Activated CD4-positive, alpha-beta T cell treated with anti-CD3 and anti-CD28 coated beads, Interleukin-2, amount 10 ng/mL, durations not matched to agents 7 days and 5 days (primary cell): ENCODE measurements around the gene PACRGL. TPM values are rescaled to one million over a fixed set of nuclear protein-coding genes. Genes with fewer than 3 reads are reported as not detected.
"Not testable (repeated sequence)": the region's sequence is repeated elsewhere in the genome, so short reads cannot be mapped to it uniquely, and the experiment has no call there.

Source experiments
- CTCF ChIA-PET: fragments of 350-600 bp; sonication (Branson Sonifier 250); formaldehyde crosslinking; loops from one replicate; lab custom pipeline; 2021; ENCODE audit warnings: antibody characterized with exemption; lab: Charles Lee
- POLR2A ChIA-PET: fragments of 350-600 bp; sonication (Branson Sonifier 250); formaldehyde crosslinking; loops from one replicate; lab custom pipeline; 2021; ENCODE audit warnings: antibody characterized with exemption; lab: Charles Lee
- DNase-seq: peaks from one replicate; pipeline ENCODE4 v3.0.0-alpha.2; 2020
- H3K27ac Mint-ChIP-seq: one replicate; pipeline ENCODE4 v1.8.0; 2021; ENCODE audit warnings: mild to moderate bottlenecking, moderate library complexity, mixed read lengths
- H3K27me3 Mint-ChIP-seq: one replicate; pipeline ENCODE4 v1.8.0; 2021; ENCODE audit warnings: mixed read lengths
- H3K36me3 Mint-ChIP-seq: one replicate; pipeline ENCODE4 v1.8.0; 2021; ENCODE audit warnings: low read depth, mixed read lengths
- H3K4me1 Mint-ChIP-seq: one replicate; pipeline ENCODE4 v1.8.0; 2021; ENCODE audit warnings: mixed read lengths
- H3K4me3 Mint-ChIP-seq: one replicate; pipeline ENCODE4 v1.8.0; 2021; ENCODE audit warnings: mild to moderate bottlenecking, moderate library complexity, mixed read lengths
- H3K9me3 Mint-ChIP-seq: one replicate; pipeline ENCODE4 v1.8.0; 2021; ENCODE audit warnings: mixed read lengths
- total RNA-seq, 2 experiments: library from RNA; stranded (reverse); gene quantifications; one replicate each; pipeline ENCODE4 v1.2.3, GENCODE V29; 2021

PACRGL gene
- total RNA-seq, 2 experiments from 2014 or later: 9.8 to 11.7 TPM

GRCh38 chr4:20752641-20753040, 52.4 kb downstream of the PACRGL start:
- no peaks in the 10 kb centered on the region for H3K9me3 Mint-ChIP-seq

GRCh38 chr4:20754036-20754435, 53.8 kb downstream of the PACRGL start:
- ChIA-PET CTCF (no interaction called here), POLR2A (no interaction called here)
- Mint-ChIP-seq H3K4me1 (no peaks in the 10 kb centered on the region), H3K36me3 (peaks cover 2% of the 10 kb centered on the region), H3K27me3 (no peaks in the 10 kb centered on the region), H3K27ac (no peak overlapping the region), H3K4me3 (no peak overlapping the region), H3K9me3 (no peaks in the 10 kb centered on the region)
- DNase-seq: no peak

More at GRCh38 chr4:20752641-20753040, 52.4 kb downstream of the PACRGL start:
- Mint-ChIP-seq H3K36me3 (peaks cover 2% of the 10 kb centered on the region), H3K4me3 (no peak overlapping the region), H3K27me3 (no peaks in the 10 kb centered on the region), H3K4me1 (no peaks in the 10 kb centered on the region), H3K27ac (no peak overlapping the region)
- CTCF ChIA-PET: no interaction called here
- POLR2A ChIA-PET: no interaction called here
- no peak for DNase-seq

DNA sequence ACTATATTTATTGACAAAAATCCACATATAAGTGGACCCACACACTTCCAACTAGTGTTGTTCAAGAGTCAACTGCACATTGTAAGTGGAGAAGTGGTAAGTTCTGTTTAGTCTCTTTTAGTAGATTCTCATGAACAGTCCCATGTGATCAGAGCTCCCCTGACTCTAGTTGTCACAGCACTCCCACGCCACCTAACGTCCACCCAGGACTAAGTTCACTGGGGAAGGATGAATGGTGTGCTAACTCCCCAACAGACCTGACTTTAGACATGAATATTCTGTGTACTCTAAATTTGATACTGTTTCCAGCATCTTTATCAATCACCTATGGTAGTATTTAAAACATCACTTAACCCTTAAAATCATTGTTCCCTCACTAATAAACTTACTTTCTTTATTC, 59.8 kb downstream of the PACRGL start:
- no peak for DNase-seq
- CTCF ChIA-PET: no interaction called here
- POLR2A ChIA-PET: no interaction called here
- no peaks in the 10 kb centered on the region for H3K27me3 Mint-ChIP-seq
- H3K4me1 Mint-ChIP-seq: no peaks in the 10 kb centered on the region
- H3K27ac Mint-ChIP-seq: no peak overlapping the region
- no peaks in the 10 kb centered on the region for H3K36me3 Mint-ChIP-seq
- no peaks in the 10 kb centered on the region for H3K9me3 Mint-ChIP-seq
- H3K4me3 Mint-ChIP-seq: no peak overlapping the region

DNA sequence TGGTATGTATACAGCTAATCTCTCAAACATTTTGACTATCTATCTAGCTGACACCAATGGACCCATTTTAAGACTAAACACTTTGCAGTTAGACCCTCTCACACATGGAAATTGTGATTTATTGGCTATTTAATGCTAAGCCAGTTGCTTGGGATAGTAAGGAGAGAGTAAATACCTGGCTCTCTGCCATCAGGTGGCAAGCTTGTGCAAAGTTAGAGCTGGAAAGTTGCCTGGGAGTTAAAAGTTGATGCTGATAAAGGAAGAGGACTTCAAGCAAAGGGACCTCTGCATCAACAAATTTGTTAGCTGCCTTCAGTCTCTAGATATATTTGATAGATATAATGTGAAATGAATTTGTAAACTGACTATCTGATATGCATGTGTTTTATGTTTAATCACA, 61.1 kb downstream of the PACRGL start:
- H3K4me3 Mint-ChIP-seq: no peak overlapping the region
- no peaks in the 10 kb centered on the region for H3K27me3 Mint-ChIP-seq
- no peaks in the 10 kb centered on the region for H3K4me1 Mint-ChIP-seq
- no peaks in the 10 kb centered on the region for H3K36me3 Mint-ChIP-seq
- CTCF ChIA-PET: no interaction called here
- DNase-seq: no peak
- no peaks in the 10 kb centered on the region for H3K9me3 Mint-ChIP-seq
- POLR2A ChIA-PET: no interaction called here
- H3K27ac Mint-ChIP-seq: no peak overlapping the region

GRCh38 chr4:20761826-20762225, 61.6 kb downstream of the PACRGL start:
- Mint-ChIP-seq H3K27me3 (no peaks in the 10 kb centered on the region), H3K9me3 (no peaks in the 10 kb centered on the region), H3K27ac (no peak overlapping the region), H3K4me3 (no peak overlapping the region), H3K36me3 (no peaks in the 10 kb centered on the region), H3K4me1 (no peaks in the 10 kb centered on the region)
- ChIA-PET CTCF (no interaction called here), POLR2A (no interaction called here)
- no peak for DNase-seq

- Mint-ChIP-seq H3K4me3 (no peak overlapping the region), H3K27me3 (no peaks in the 10 kb centered on the region), H3K9me3 (no peaks in the 10 kb centered on the region), H3K27ac (no peak overlapping the region), H3K36me3 (no peaks in the 10 kb centered on the region), H3K4me1 (no peaks in the 10 kb centered on the region)
- ChIA-PET CTCF (no interaction called here), POLR2A (no interaction called here)
- no peak for DNase-seq
These were observed 64.2 kb downstream of the PACRGL start for GRCh38 chr4:20764366-20764992.

GRCh38 chr4:20773144-20773997, 73.1 kb downstream of the PACRGL start:
- H3K9me3 Mint-ChIP-seq: no peaks in the 10 kb centered on the region
- peak; percentile 29 for DNase-seq
- ChIA-PET POLR2A (no interaction called here), CTCF (interaction anchor here (0.9 to 1.3 kb wide), 2 partner anchors 25 to 992 kb away, joined by 3 to 5 read pairs; no protein-coding TSS in a partner anchor)
- no peaks in the 10 kb centered on the region for H3K4me1 Mint-ChIP-seq
- no peaks in the 10 kb centered on the region for H3K27me3 Mint-ChIP-seq
- no peaks in the 10 kb centered on the region for H3K36me3 Mint-ChIP-seq
- H3K4me3 Mint-ChIP-seq: no peak overlapping the region
- no peak overlapping the region for H3K27ac Mint-ChIP-seq

DNA sequence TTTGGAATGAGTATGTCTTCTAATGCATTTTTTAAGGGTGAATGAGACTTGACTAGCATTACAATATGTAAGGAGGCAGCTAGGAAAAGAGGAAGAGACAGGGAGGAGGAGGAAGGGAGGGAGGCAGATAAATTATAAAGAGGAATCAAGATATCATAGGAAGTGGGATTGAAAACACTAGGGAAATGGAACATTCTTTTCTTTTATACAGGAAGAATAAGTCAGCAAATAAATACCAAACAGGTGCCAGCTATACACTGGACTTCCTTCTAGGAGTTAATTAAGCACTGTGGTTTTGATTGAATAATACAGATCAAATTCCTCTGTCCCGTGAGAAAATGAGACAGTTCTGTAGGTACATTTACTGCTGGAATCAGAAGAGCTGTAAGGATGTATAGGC, 78.6 kb downstream of the PACRGL start:
- CTCF ChIA-PET: no interaction called here

DNA sequence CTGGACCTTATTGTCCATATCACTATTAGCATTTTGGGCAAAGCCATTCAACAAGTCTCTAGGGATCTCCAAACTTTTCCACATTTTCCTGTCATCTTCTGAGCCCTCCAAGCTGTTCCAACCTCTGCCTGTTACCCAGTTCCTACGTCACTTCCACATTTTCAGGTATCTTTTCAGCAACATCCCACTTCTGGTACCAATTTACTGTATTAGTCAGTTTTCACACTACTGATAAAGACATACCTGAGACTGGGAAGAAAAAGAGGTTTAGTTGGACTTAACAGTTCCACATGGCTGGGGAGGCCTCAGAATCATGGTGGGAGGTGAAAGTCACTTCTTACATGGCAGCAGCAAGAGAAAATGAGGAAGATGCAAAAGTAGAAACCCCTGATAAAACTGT, 82.9 kb downstream of the PACRGL start:
- peaks cover 14% of the 10 kb centered on the region for H3K9me3 Mint-ChIP-seq
- H3K27me3 Mint-ChIP-seq, H3K27ac Mint-ChIP-seq, POLR2A ChIA-PET, CTCF ChIA-PET, H3K4me1 Mint-ChIP-seq, H3K36me3 Mint-ChIP-seq, H3K4me3 Mint-ChIP-seq, DNase-seq: not testable (repeated sequence)

More for the DNA sequence above, 78.6 kb downstream of the PACRGL start:
- no peaks in the 10 kb centered on the region for H3K36me3 Mint-ChIP-seq
- H3K27me3 Mint-ChIP-seq: no peaks in the 10 kb centered on the region
- H3K4me1 Mint-ChIP-seq: no peaks in the 10 kb centered on the region
- DNase-seq: no peak
- peaks cover 14% of the 10 kb centered on the region for H3K9me3 Mint-ChIP-seq
- H3K27ac Mint-ChIP-seq: no peak overlapping the region
- POLR2A ChIA-PET: no interaction called here
- no peak overlapping the region for H3K4me3 Mint-ChIP-seq

DNA sequence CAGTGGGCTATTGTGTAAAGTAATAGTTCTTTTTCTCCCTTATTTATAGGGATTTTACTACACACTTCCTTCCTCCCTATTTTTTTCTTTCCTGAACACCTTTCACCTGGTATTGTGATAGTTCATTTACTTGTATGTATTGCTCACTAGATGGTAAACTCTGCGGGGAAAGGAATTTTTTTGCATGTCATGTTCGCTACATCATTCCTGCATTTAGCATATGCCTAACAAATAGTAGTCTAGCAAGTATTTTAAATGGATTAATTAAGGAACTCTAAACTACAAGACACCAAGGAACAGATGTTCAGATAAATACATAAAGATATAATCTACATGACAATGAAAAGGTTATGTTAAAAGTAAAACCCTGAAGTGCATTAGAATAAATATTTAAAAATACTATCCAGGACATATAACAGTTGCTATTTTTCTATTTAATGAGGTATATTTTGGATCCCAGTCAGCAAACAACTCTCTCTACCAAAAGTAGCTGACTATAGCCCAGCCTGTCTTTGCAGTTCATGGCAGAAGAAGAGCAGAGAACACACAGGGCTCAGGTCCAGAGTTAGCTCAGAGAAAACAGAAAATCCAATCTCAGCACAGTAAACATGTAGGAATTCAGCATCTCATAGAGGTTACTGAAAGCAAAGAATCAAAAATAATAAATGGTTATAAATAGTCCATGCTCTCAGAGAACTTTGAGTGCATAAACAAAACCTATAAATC, 87.8 kb downstream of the PACRGL start:
- Mint-ChIP-seq H3K9me3 (peaks cover 6% of the 10 kb centered on the region), H3K4me3 (no peak overlapping the region), H3K27me3 (no peaks in the 10 kb centered on the region), H3K4me1 (no peaks in the 10 kb centered on the region), H3K36me3 (no peaks in the 10 kb centered on the region), H3K27ac (no peak overlapping the region)
- no peak for DNase-seq
- ChIA-PET POLR2A (no interaction called here), CTCF (no interaction called here)
